ENCODE results near the gene PSTPIP1. TPM values are rescaled to one million over a fixed set of nuclear protein-coding genes. Genes with fewer than 3 reads are reported as not detected.

The PSTPIP1 gene
- total RNA-seq, 2 experiments from 2014 or later = 1.5 to 27.4 TPM

DNA sequence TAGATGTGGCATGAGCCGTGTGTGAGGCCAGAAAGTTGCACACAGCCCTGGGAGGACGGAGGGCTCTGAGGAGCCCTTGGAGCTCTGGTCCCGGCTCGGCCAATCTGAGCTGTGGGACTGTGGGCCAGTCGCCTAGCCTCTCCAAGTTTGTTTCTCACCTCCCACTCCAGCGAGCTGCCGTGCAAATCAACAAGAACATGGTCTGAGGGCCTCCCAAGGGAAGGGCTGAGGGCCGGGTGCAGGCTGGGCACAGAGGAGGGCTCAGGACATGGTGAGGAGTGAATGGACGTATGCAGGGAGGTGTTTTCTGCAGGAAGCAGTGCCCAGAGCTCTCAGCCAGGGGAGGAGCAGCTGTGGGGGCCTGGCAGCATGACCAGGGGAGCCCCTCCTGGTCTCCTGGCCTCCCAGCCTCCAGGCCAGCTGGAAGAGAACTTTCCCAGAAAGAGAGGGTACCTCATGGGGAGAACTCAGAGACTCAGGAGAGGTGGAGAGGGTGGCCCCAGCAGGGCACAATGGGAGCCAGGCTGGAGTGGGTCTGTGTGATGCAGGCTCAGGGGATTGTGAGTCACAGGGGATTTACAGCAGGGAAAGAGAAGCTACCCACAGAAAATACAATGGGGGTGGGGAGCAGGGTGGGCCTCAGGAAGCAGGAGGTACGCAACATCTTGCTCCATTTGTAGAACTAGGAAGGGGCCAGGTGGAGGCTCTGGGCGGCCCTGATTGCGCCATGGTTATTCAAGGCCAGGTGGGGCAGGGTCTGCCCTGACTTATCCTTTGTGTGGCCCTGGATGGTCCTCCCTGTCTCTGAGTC is 24.8 kb downstream of the PSTPIP1 start:
- Histone ChIP-seq H3K9me3 (ENCODE audit: low read length) (no peaks in the 10 kb centered on the region), H4K20me1 (ENCODE audit: insufficient read depth, low read length) (no peaks in the 10 kb centered on the region), H3K4me2 (ENCODE audit: low read length) (peak overlapping the region; percentile 13; the same call in 1 of the 2 replicates), H3K4me3 (ENCODE audit: low read depth, low read length, poor library complexity, severe bottlenecking) (no peak overlapping the region), H2AFZ (ENCODE audit: low read length) (peak overlapping the region; percentile 36; the same call in 1 of the 2 replicates), H3K36me3 (ENCODE audit: insufficient read depth, low read length) (no peaks in the 10 kb centered on the region), H3K79me2 (ENCODE audit: insufficient read depth, low read depth, low read length) (no peaks in the 10 kb centered on the region), H3K27ac (ENCODE audit: low read depth, low read length, poor library complexity, severe bottlenecking) (no peak overlapping the region), H3K4me1 (ENCODE audit: insufficient read depth, low read length, poor library complexity, severe bottlenecking) (peaks cover 18% of the 10 kb centered on the region), H3K9me2 (ENCODE audit: insufficient read depth, low read length) (no peaks in the 10 kb centered on the region)
- ChIA-PET CTCF (ENCODE audit: unreplicated experiment) (interaction anchor here (1.0 kb wide), 1 partner anchor 10 kb away, joined by 4 read pairs; no protein-coding TSS in a partner anchor), POLR2A (no interaction called here)
- BruUV-seq (replicated peaks) = no TSS peak
- no peak for TF ChIP-seq EZH2phosphoT487 (IDR thresholded peaks at IDR 0.05; ENCODE audit: borderline replicate concordance, low read depth, low read length)
- TF ChIP-seq, protein P1, sequence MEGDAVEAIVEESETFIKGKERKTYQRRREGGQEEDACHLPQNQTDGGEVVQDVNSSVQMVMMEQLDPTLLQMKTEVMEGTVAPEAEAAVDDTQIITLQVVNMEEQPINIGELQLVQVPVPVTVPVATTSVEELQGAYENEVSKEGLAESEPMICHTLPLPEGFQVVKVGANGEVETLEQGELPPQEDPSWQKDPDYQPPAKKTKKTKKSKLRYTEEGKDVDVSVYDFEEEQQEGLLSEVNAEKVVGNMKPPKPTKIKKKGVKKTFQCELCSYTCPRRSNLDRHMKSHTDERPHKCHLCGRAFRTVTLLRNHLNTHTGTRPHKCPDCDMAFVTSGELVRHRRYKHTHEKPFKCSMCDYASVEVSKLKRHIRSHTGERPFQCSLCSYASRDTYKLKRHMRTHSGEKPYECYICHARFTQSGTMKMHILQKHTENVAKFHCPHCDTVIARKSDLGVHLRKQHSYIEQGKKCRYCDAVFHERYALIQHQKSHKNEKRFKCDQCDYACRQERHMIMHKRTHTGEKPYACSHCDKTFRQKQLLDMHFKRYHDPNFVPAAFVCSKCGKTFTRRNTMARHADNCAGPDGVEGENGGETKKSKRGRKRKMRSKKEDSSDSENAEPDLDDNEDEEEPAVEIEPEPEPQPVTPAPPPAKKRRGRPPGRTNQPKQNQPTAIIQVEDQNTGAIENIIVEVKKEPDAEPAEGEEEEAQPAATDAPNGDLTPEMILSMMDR (conservative IDR thresholded peaks at IDR 0.05; ENCODE audit: low read length) = no peak
- intact Hi-C loops (cut with micrococcal nuclease; ENCODE audit: unreplicated experiment) = loop anchor here (5.0 kb wide), 1 partner anchor 47 kb away; no protein-coding TSS in a partner anchor
- no peak for DNase-seq (ENCODE audit: low spot score)

DNA sequence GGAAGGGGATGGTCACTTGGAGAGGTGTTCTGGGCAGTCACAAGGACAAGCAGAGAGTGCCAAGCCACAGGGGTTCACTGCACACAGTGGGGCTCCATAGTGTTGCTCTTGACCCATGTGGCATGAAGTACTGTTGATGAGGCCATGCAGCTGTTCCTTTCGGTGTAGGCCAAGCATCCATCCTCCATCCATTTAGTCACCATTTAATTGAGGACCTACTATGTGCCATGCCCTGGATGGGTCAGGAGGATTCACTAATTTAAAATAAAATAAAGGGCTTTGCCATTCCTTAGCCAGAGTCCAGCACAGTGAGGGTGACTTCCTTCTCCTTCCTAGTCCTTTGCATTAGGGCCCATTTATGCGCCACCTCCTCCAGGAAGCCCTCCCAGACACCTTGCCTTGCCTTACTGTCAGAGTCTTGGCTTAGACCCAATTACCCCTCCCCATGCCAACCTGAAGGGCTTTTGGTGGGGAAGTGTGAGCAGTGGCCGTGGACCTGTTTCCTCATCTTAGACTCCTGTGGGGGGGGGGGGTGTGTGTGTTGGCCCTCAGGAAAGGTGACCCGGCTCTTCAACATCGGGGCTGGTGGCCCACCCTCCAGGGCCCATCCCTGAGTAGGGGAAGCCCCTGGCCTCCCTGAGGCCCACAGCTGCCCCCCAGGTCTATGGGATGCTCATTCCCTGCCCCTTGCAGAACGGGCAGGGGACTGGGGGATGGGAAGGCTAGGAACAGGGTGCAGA is 25.6 kb downstream of the PSTPIP1 start:
- Histone ChIP-seq H3K36me3 (ENCODE audit: insufficient read depth, low read length) (no peaks in the 10 kb centered on the region), H3K4me2 (ENCODE audit: low read length) (no peak overlapping the region), H3K9me3 (ENCODE audit: low read length) (no peaks in the 10 kb centered on the region), H3K9me2 (ENCODE audit: insufficient read depth, low read length) (no peaks in the 10 kb centered on the region), H2AFZ (ENCODE audit: low read length) (no peak overlapping the region), H3K79me2 (ENCODE audit: insufficient read depth, low read depth, low read length) (no peaks in the 10 kb centered on the region), H4K20me1 (ENCODE audit: insufficient read depth, low read length) (no peaks in the 10 kb centered on the region), H3K27ac (ENCODE audit: low read depth, low read length, poor library complexity, severe bottlenecking) (no peak overlapping the region), H3K4me1 (ENCODE audit: insufficient read depth, low read length, poor library complexity, severe bottlenecking) (peaks cover 18% of the 10 kb centered on the region), H3K4me3 (ENCODE audit: low read depth, low read length, poor library complexity, severe bottlenecking) (no peak overlapping the region)
- BruUV-seq (replicated peaks) = no TSS peak
- ChIA-PET POLR2A (no interaction called here), CTCF (ENCODE audit: unreplicated experiment) (interaction anchor here (1.0 kb wide), 1 partner anchor 9 kb away, joined by 4 read pairs; no protein-coding TSS in a partner anchor)
- intact Hi-C loops (cut with micrococcal nuclease; ENCODE audit: unreplicated experiment) = loop anchor here (5.0 kb wide), 1 partner anchor 48 kb away; no protein-coding TSS in a partner anchor
- TF ChIP-seq EZH2phosphoT487 (IDR thresholded peaks at IDR 0.05; ENCODE audit: borderline replicate concordance, low read depth, low read length) = no peak
- TF ChIP-seq, protein P1 (conservative IDR thresholded peaks at IDR 0.05; ENCODE audit: low read length) = no peak
- DNase-seq (ENCODE audit: low spot score) = no peak

All from OCI-LY7 (cell line).